B cell (primary cell): ENCODE data around the gene MSL1. TPM values are rescaled to one million over a fixed set of nuclear protein-coding genes. Genes with fewer than 3 reads are reported as not detected.

Source experiments
- ATAC-seq: fragments of 200-7000 bp; cut with Tn5 transposase; one replicate; pipeline ENCODE4 v1.10.0; 2021; ENCODE audit warnings: low read depth, mild to moderate bottlenecking, moderate number of reproducible peaks, moderate library complexity
- CTCF ChIA-PET: fragments of 350-600 bp; sonication (Branson Sonifier 250); formaldehyde crosslinking; loops from one replicate; lab custom pipeline; 2021; ENCODE audit warnings: antibody characterized with exemption, inconsistent platforms; lab: Charles Lee
- POLR2A ChIA-PET: fragments of 350-600 bp; sonication (Branson Sonifier 250); formaldehyde crosslinking; loops from one replicate; lab custom pipeline; 2021; ENCODE audit warnings: antibody characterized with exemption; lab: Charles Lee
- DNase-seq: peaks from one replicate; pipeline ENCODE4 v3.0.0; 2013
- H2AFZ ChIP-seq: 2 replicates; pipeline ENCODE4 v1.6.1; 2012; ENCODE audit warnings: mild to moderate bottlenecking, low read depth, low read length; ENCODE audit not compliant: insufficient read depth, poor library complexity, severe bottlenecking
- H3K27ac ChIP-seq, 2 donors: 1 replicate in 1 of 2; 2 replicates in 1 of 2; pipeline ENCODE4 v1.5.1; 2012 to 2013; ENCODE audit warnings: low read length in 2 of 2, mild to moderate bottlenecking in 2 of 2, moderate library complexity in 1 of 2
- H3K27me3 ChIP-seq, 4 experiments: fragments of 200-600 bp in 1 of 4; sonication (generic) in 1 of 4; replicated peaks in 1 of 4; 1 replicate in 2 of 4; 2 replicates in 2 of 4; pipeline versions ENCODE4 v1.6.1 to v1.7.0; 2013 to 2016; ENCODE audit warnings: low read length in 3 of 4, mild to moderate bottlenecking in 2 of 4, mixed read lengths in 1 of 4, moderate library complexity in 1 of 4; ENCODE audit not compliant: insufficient read depth in 4 of 4, control insufficient read depth in 3 of 4; ENCODE audit errors: control extremely low read depth in 1 of 4
- H3K36me3 ChIP-seq, 2 experiments: replicated peaks in 1 of 2; 1 replicate in 1 of 2; 2 replicates in 1 of 2; pipeline versions ENCODE4 v1.6.1 to v1.7.1; 2013; ENCODE audit warnings: low read length in 1 of 2; ENCODE audit not compliant: insufficient read depth in 2 of 2, control insufficient read depth in 1 of 2; ENCODE audit errors: control extremely low read depth in 1 of 2, extremely low read depth in 1 of 2
- H3K4me1 ChIP-seq, 2 donors: fragments of 200-600 bp in 1 of 2; sonication (generic) in 1 of 2; 1 replicate in 1 of 2; 2 replicates in 1 of 2; pipeline versions ENCODE4 v1.5.1 to v1.6.1; 2013 to 2017; ENCODE audit warnings: low read length in 2 of 2; ENCODE audit not compliant: control insufficient read depth in 2 of 2, insufficient read depth in 2 of 2
- H3K4me2 ChIP-seq: replicated peaks from 2 replicates; pipeline ENCODE3; 2012; ENCODE audit warnings: mild to moderate bottlenecking, low read depth, low read length; ENCODE audit not compliant: poor library complexity, severe bottlenecking
- H3K4me3 ChIP-seq, 5 experiments: fragments of 200-600 bp in 1 of 5; sonication (generic) in 1 of 5; 1 replicate in 3 of 5; 2 replicates in 2 of 5; pipeline versions ENCODE4 v1.5.1 to v1.7.0; 2011 to 2016; ENCODE audit warnings: low read length in 4 of 5, mild to moderate bottlenecking in 4 of 5, low read depth in 2 of 5, control low read depth in 1 of 5, moderate library complexity in 1 of 5; ENCODE audit not compliant: insufficient read depth in 1 of 5; ENCODE audit errors: control extremely low read depth in 1 of 5, extremely low read depth in 1 of 5
- H3K79me2 ChIP-seq: fragments of 200-600 bp; sonication (generic); one replicate; pipeline ENCODE4 v1.6.0; 2016; ENCODE audit warnings: low read length; ENCODE audit not compliant: control insufficient read depth, insufficient read depth
- H3K9ac ChIP-seq: fragments of 200-600 bp; sonication (generic); 2 replicates; pipeline ENCODE4 v1.6.1; 2017; ENCODE audit warnings: mild to moderate bottlenecking, low read length, moderate library complexity
- H3K9me3 ChIP-seq, 3 donors: one replicate each; pipeline versions ENCODE4 v1.6.1 to v1.7.1; 2013; ENCODE audit warnings: low read length in 2 of 3; ENCODE audit not compliant: control insufficient read depth in 2 of 3, insufficient read depth in 1 of 3; ENCODE audit errors: control extremely low read depth in 1 of 3
- H4K20me1 ChIP-seq: 2 replicates; pipeline ENCODE4 v1.6.0; 2012; ENCODE audit warnings: mild to moderate bottlenecking, low read length; ENCODE audit not compliant: insufficient read depth, control insufficient read depth, poor library complexity, severe bottlenecking
- H3K27ac Mint-ChIP-seq: one replicate; pipeline ENCODE4 v1.8.0; 2021; ENCODE audit warnings: mixed read lengths
- H3K27me3 Mint-ChIP-seq: one replicate; pipeline ENCODE4 v1.8.0; 2021; ENCODE audit warnings: mixed read lengths
- H3K4me1 Mint-ChIP-seq: one replicate; pipeline ENCODE4 v1.8.0; 2021; ENCODE audit warnings: mixed read lengths
- H3K4me3 Mint-ChIP-seq: one replicate; pipeline ENCODE4 v1.8.0; 2021; ENCODE audit warnings: mixed read lengths
- H3K9me3 Mint-ChIP-seq: one replicate; pipeline ENCODE4 v1.8.0; 2022; ENCODE audit warnings: mixed read lengths; ENCODE audit not compliant: insufficient read depth
- EZH2 ChIP-seq: IDR thresholded peaks from 2 replicates; pipeline ENCODE4 v1.6.1; 2012; ENCODE audit warnings: borderline replicate concordance, low read depth, mild to moderate bottlenecking, moderate library complexity, low read length; ENCODE audit not compliant: insufficient read depth, poor library complexity, severe bottlenecking
- WGBS: methylation state at CpG from one replicate; pipeline ENCODE4 v1.1.5; 2013; ENCODE audit warnings: missing lambda C conversion rate; ENCODE audit not compliant: insufficient coverage; 5-methylcytosine and 5-hydroxymethylcytosine counted together
- intact Hi-C: fragments of 100-400 bp; cut with micrococcal nuclease; formaldehyde crosslinking; loops from one replicate; pipeline ENCODE4 v1.10.0; 2022
- polyA plus RNA-seq: library from polyadenylated mRNA; depleted of rRNA; stranded (reverse); fragments of >200 nt; gene quantifications from 2 replicates; pipeline ENCODE4 v1.2.3, GENCODE V29; 2012
- total RNA-seq, 2 donors: library from RNA; stranded (reverse); fragments of 120-200 nt in 1 of 2; gene quantifications; 1 replicate in 1 of 2; 2 replicates in 1 of 2; pipeline versions ENCODE4 v1.2.3 to v1.2.4, GENCODE V29; 2013 to 2022
- TF ChIP-seq, protein P1 (sequence below): fragments of 200-600 bp; IDR thresholded peaks from one replicate; pipeline ENCODE4 v1.8.0; 2022; ENCODE audit warnings: antibody characterized with exemption, mild to moderate bottlenecking

Gene MSL1
- total and polyA plus RNA-seq, 2 donors (not counting 1 experiment from before 2014, with no cell fraction given) = 80.1 to 129 TPM

GRCh38 chr17:40100419-40100668 lies 21.4 kb upstream of the MSL1 start, which contains the start of gene NR1D1:
Gene NR1D1, minus strand, starts transcription at chr17:40100589. Its CDS starts 495 bp downstream, at chr17:40100094.
- no peaks in the 10 kb centered on the region for H3K79me2 ChIP-seq
- peak within 1 kb of the TSS; percentile 70 for H2AFZ ChIP-seq
- H3K9me3 ChIP-seq = peaks cover 0 to 14% (median 0%) of the 10 kb centered on the region in 3 donors
- H3K9me3 Mint-ChIP-seq = no peaks in the 10 kb centered on the region
- 0% methylated on average over 16 of the region's 16 CpGs for WGBS
- intact Hi-C loops = loop anchor here (1.0 kb wide), 4 partner anchors 8 to 148 kb away; partner anchors contain the start of gene MED24
- ChIA-PET POLR2A (interaction anchor here (0.8 to 3.0 kb wide), 8 partner anchors 10 to 120 kb away, joined by 3 to 31 read pairs (median 4); partner anchors contain the start of genes CASC3, MED24, MSL1 and PSMD3), CTCF (interaction anchor here (1.0 to 7.7 kb wide), 11 partner anchors 9 to 479 kb away, joined by 3 to 111 read pairs (median 6); partner anchors contain the start of genes CASC3, MED24 and THRA)
- DNase-seq (no peak), ATAC-seq (no peak)
- H3K9ac ChIP-seq = peak within 1 kb of the TSS; percentile 77
- no peaks in the 10 kb centered on the region for H3K27me3 ChIP-seq
- H3K4me1 ChIP-seq = peaks cover 47 to 59% of the 10 kb centered on the region in 2 donors
- peak within 1 kb of the TSS; percentile 90 for H3K4me2 ChIP-seq
- peaks cover 68% of the 10 kb centered on the region for H3K4me1 Mint-ChIP-seq
- peak within 1 kb of the TSS; percentile 89 for H3K27ac Mint-ChIP-seq
- TF ChIP-seq, protein P1, sequence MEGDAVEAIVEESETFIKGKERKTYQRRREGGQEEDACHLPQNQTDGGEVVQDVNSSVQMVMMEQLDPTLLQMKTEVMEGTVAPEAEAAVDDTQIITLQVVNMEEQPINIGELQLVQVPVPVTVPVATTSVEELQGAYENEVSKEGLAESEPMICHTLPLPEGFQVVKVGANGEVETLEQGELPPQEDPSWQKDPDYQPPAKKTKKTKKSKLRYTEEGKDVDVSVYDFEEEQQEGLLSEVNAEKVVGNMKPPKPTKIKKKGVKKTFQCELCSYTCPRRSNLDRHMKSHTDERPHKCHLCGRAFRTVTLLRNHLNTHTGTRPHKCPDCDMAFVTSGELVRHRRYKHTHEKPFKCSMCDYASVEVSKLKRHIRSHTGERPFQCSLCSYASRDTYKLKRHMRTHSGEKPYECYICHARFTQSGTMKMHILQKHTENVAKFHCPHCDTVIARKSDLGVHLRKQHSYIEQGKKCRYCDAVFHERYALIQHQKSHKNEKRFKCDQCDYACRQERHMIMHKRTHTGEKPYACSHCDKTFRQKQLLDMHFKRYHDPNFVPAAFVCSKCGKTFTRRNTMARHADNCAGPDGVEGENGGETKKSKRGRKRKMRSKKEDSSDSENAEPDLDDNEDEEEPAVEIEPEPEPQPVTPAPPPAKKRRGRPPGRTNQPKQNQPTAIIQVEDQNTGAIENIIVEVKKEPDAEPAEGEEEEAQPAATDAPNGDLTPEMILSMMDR = no peak
- TF ChIP-seq EZH2 = no peak
- no peaks in the 10 kb centered on the region for H3K27me3 Mint-ChIP-seq
- H3K4me3 ChIP-seq = peak within 1 kb of the TSS; percentile 51 to 91 (median 78)
- H3K27ac ChIP-seq = peak within 1 kb of the TSS; percentile 92 to 93
- H4K20me1 ChIP-seq = no peaks in the 10 kb centered on the region
- H3K36me3 ChIP-seq = peaks cover 0 to 11% of the 10 kb centered on the region in 2 experiments
- peak within 1 kb of the TSS; percentile 77 for H3K4me3 Mint-ChIP-seq
